GM19099 (cell line): ENCODE data around the gene HNRNPA2B1.
A peak's percentile ranks its signal among the peaks of the same experiment; 100 is the strongest.

Experiments used
- POLR2A ChIP-seq: IDR thresholded peaks from 3 replicates; pipeline ENCODE4 v1.6.1; 2011; ENCODE audit warnings: low read depth; ENCODE audit not compliant: insufficient read length; ENCODE audit errors: extremely low read depth

The HNRNPA2B1 gene

GRCh38 chr7:26191974-26192479 lies 8.5 kb downstream of the HNRNPA2B1 start:
- TF ChIP-seq POLR2A, result no peak

DNA sequence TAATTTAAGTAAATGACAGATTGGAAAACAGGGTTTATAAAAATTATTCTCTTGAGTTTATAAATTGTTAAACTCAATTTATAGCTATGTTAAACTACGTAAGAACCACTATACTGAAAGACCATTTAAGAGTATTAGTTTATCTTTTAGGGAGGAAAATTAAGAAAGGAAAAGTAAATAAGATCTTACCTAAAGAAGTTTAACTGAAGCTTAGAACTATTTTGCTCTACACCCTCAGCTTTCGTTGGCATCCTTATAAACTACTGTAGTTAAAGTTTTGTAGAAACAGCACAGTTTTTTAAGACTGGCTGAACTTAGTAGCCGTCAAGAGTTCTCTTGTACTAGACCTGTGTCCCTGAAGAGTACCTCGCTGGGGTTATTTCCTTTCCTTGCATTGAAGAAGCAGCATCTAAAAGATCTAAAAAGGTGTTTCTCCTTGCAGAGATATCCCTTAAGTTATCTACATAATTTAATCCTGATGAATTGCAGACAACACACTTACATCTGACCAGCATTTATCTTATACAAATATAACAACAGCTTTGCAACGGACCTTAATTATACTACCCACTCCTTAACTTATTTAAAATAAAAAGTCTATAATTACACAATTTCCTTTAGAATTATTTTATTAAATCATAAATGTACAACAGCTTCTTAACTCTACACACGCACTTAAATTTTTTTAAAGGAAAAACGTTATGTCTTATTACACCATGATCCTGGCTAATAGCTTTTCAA lies 9.1 kb downstream of the HNRNPA2B1 start:
- no peak for TF ChIP-seq POLR2A

DNA sequence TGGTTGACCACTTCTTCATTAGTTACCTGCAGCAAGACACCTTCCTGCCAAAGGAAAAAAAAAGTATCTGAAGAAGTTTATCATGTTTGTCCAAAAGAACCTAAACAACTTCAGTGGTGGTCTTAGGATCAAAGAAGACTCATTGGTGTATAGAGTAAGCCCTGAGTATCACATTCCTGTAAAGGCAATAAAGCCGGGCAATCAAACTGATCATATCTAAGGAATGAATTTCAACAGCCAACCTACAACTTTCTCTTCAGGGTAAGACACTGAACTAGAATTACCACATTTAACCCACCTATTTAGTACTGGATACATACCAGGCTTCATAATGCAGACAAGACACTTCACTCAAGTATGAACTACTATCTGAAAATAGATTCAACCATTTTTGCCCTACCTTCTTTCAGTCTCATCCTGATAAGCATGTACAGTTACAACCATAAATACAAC lies 10.1 kb downstream of the HNRNPA2B1 start:
- TF ChIP-seq POLR2A, result no peak

- peak; percentile 6 for TF ChIP-seq POLR2A
These were observed 10.8 kb downstream of the HNRNPA2B1 start for GRCh38 chr7:26189697-26190096.

- peak; percentile 5 for TF ChIP-seq POLR2A
These were observed 11.5 kb downstream of the HNRNPA2B1 start for GRCh38 chr7:26188957-26189541.

DNA sequence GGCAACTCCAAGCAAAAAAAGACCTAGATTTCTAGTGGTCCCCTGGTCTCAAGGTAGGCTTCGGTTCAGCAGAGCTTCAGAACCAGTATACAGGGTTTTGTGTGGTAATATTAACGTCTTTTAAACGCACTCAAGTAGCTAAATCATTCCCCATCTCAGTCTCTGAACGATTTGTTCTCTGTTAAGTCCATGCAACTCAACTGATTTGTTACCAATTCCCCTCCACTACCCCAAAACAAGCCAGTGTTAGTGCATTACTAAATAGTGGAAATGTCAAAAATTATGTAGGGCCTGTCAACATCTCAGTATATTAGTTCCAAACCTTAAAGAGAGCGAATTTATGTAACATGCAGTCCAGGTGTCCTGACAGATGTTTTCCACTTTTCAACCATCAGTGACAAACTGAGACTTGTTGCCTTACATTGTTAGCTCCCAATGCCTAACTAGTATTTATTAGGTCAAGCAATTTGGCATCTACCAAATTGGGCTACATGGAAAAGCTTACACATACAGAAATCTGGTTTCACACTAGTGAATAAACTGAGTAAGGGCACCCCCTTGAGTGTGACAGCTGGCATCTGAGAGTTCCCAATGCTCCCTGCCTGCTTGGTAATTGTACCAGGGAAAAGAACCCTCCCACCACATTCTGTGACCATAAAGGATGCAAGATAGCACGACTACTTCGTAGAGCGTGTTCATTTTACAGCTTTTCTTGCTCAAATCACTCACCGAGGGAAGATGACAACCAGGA lies 12.2 kb downstream of the HNRNPA2B1 start:
- TF ChIP-seq POLR2A, result peak; percentile 29

- peak; percentile 60 for TF ChIP-seq POLR2A
These were observed 13.0 kb downstream of the HNRNPA2B1 start for GRCh38 chr7:26187380-26188205.

DNA sequence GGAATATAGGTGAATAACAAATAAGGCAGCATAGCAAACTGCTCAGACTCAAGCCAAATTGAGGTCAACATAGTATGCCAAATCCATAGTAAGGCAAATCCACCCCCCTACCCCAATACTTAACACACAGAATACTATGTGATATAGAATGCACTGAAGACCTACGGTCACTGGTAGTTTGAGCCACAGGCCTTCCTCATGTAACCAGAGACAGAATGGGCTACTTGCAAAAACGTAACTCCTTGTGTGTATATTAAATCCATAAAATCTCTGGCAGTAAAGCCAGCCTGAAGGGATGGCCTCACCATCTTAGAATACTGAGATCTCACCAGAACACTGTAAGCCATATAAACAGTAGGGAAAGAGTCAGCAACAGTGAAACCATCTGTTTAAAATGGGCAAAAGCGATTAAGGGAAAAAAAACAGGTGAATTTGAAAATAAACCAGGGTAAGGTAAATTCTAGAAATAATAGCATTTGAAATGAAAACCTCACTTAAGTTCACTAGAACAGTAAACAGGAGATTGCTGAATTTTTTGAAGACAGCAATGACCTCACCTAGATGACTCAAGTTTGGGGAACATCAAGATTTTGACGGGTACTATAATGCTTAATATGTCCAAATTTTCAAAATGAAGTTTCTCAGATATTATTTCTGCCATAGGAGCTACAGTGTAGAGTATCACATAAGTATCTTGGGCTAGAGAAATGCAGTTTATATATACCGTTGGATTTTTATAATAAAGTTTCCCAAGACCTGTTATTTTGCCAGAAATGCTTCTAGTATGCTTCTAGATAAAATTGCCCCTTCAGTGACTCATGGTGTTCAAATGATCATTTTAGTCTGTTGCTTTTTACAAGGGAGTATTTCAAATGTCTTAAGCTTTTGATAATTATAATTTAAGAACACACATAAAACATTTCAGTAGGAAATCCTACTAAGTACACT lies 13.9 kb downstream of the HNRNPA2B1 start:
- no peak for TF ChIP-seq POLR2A

DNA sequence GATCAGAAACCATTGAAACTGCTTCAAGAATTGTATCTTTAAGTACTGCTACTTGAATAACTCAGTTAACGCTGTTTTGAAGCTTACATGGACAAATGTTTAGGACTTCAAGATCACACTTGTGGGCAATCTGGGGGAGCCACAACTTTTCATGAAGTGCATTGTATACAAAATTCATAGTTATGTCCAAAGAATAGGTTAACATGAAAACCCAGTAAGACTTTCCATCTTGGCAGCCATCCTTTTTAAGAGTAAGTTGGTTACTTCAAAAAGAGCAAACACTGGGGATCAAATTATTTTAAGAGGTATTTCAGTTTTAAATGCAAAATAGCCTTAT lies 14.7 kb downstream of the HNRNPA2B1 start:
- TF ChIP-seq POLR2A, result no peak

GRCh38 chr7:26185131-26185843 lies 15.3 kb downstream of the HNRNPA2B1 start:
- TF ChIP-seq POLR2A, result no peak

DNA sequence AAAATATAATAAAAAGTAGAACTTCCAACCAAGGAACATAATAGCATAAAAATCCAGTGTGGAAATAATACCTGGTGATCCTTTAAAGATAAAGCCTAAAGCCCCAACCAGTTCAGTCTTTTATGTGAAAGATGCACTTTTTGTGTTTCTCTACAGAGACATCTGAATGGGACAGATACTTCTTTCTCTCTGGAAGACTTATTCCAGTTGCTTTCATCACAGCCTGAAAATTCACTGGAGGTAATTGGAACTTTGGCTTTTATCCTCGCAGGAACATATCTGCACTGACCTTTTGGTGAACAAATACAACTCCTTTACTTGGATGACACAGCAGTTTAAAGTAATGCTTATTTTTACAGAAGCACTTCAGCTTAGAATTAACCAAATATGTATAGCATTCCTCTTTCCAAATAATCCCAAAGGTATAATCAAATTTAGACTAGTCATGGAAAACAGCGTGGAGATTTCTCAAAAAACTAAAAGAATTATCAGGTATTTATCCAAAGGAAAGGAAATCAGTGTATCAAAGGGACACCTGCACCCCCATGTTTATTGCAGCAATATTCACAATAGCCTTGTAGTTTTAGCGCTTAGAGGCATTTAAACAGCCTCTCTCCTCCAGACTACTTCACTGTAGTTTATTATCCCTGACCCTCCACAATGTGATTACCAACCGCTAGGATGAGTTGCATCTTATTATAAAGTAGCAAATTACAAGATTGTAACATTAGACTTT lies 16.8 kb downstream of the HNRNPA2B1 start:
- TF ChIP-seq POLR2A, result no peak

- TF ChIP-seq POLR2A, result no peak
These were observed 17.8 kb downstream of the HNRNPA2B1 start for GRCh38 chr7:26182706-26183105.
